Trophoblast cell (in vitro differentiated cells and primary cell): Measurements from ENCODE around the gene C2CD4D.

Source experiments
- DNase-seq, 2 donors: peaks; one replicate each; pipeline ENCODE4 v3.0.0-alpha.2; 2016
- H2AFZ ChIP-seq: 2 replicates; pipeline ENCODE4 v1.6.1; 2013; ENCODE audit warnings: low read length, moderate library complexity, mild to moderate bottlenecking; ENCODE audit not compliant: insufficient read depth, poor library complexity
- H2AK5ac ChIP-seq: 2 replicates; pipeline ENCODE4 v1.6.1; 2013; ENCODE audit warnings: mild to moderate bottlenecking, low read length
- H2BK120ac ChIP-seq: 2 replicates; pipeline ENCODE4 v1.6.1; 2013; ENCODE audit warnings: low read length, mild to moderate bottlenecking, moderate library complexity; ENCODE audit not compliant: insufficient read depth, poor library complexity
- H2BK12ac ChIP-seq: 2 replicates; pipeline ENCODE4 v1.6.1; 2013; ENCODE audit warnings: mild to moderate bottlenecking, low read length, moderate library complexity
- H2BK5ac ChIP-seq: 2 replicates; pipeline ENCODE4 v1.6.1; 2013; ENCODE audit warnings: low read length, low read depth, moderate library complexity, mild to moderate bottlenecking; ENCODE audit not compliant: poor library complexity
- H3K14ac ChIP-seq: 2 replicates; pipeline ENCODE4 v1.6.1; 2013; ENCODE audit warnings: mild to moderate bottlenecking, low read length
- H3K18ac ChIP-seq: 2 replicates; pipeline ENCODE4 v1.6.1; 2013; ENCODE audit warnings: mild to moderate bottlenecking, low read length
- H3K23ac ChIP-seq: 2 replicates; pipeline ENCODE4 v1.6.1; 2013; ENCODE audit warnings: low read length
- H3K27ac ChIP-seq: 2 replicates; pipeline ENCODE4 v1.5.1; 2013; ENCODE audit warnings: low read depth, mild to moderate bottlenecking, inconsistent platforms, low read length, moderate library complexity
- H3K27me3 ChIP-seq: 2 replicates; pipeline ENCODE4 v1.6.1; 2013; ENCODE audit warnings: inconsistent platforms, mild to moderate bottlenecking, low read length, moderate library complexity; ENCODE audit not compliant: insufficient read depth
- H3K36me3 ChIP-seq, 2 experiments: 1 replicate in 1 of 2; 2 replicates in 1 of 2; pipeline ENCODE4 v1.6.1; 2013; ENCODE audit warnings: low read length in 2 of 2, mild to moderate bottlenecking in 2 of 2, moderate library complexity in 1 of 2; ENCODE audit not compliant: insufficient read depth in 2 of 2, control insufficient read depth in 1 of 2
- H3K4ac ChIP-seq: 2 replicates; pipeline ENCODE4 v1.6.1; 2013; ENCODE audit warnings: low read depth, mild to moderate bottlenecking, low read length, moderate library complexity
- H3K4me1 ChIP-seq, 2 experiments: 1 replicate in 1 of 2; 2 replicates in 1 of 2; pipeline ENCODE4 v1.6.1; 2013; ENCODE audit warnings: low read length in 2 of 2, mild to moderate bottlenecking in 2 of 2, moderate library complexity in 1 of 2; ENCODE audit not compliant: insufficient read depth in 2 of 2, control insufficient read depth in 1 of 2
- H3K4me2 ChIP-seq: 2 replicates; pipeline ENCODE4 v1.6.1; 2013; ENCODE audit warnings: inconsistent platforms, mild to moderate bottlenecking, low read length, moderate library complexity
- H3K4me3 ChIP-seq: 2 replicates; pipeline ENCODE4 v1.5.1; 2013; ENCODE audit warnings: mild to moderate bottlenecking, low read depth, low read length, inconsistent platforms
- H3K79me1 ChIP-seq: one replicate; pipeline ENCODE4 v1.6.1; 2013; ENCODE audit warnings: low read length
- H3K79me2 ChIP-seq: 2 replicates; pipeline ENCODE4 v1.6.1; 2013; ENCODE audit warnings: low read length, mild to moderate bottlenecking; ENCODE audit not compliant: control insufficient read depth, insufficient read depth, poor library complexity
- H3K9ac ChIP-seq: 2 replicates; pipeline ENCODE4 v1.6.1; 2013; ENCODE audit warnings: mild to moderate bottlenecking, low read length
- H3K9me3 ChIP-seq: 2 replicates; pipeline ENCODE4 v1.6.1; 2013; ENCODE audit warnings: low read depth, mild to moderate bottlenecking, control low read depth, inconsistent platforms, low read length; ENCODE audit not compliant: insufficient read depth
- H4K12ac ChIP-seq: 2 replicates; pipeline ENCODE4 v1.6.1; 2013; ENCODE audit warnings: low read depth, mild to moderate bottlenecking, low read length, moderate library complexity
- H4K8ac ChIP-seq: 2 replicates; pipeline ENCODE4 v1.6.1; 2013; ENCODE audit warnings: low read depth, mild to moderate bottlenecking, low read length, moderate library complexity
- H4K91ac ChIP-seq: one replicate; pipeline ENCODE4 v1.6.1; 2013; ENCODE audit warnings: low read depth, mild to moderate bottlenecking, low read length, moderate library complexity
- WGBS: extraction: QIAGEN DNeasy Blood & Tissue Kit; methylation state at CpG from one replicate; pipeline ENCODE4 v1.1.7; 2013; ENCODE audit warnings: missing lambda C conversion rate; ENCODE audit not compliant: insufficient read length, insufficient coverage; ENCODE audit errors: extremely low coverage; 5-methylcytosine and 5-hydroxymethylcytosine counted together

C2CD4D gene

GRCh38 chr1:151819227-151819835, 20.3 kb downstream of the C2CD4D start:
- Histone ChIP-seq H3K4me1 (peaks cover 4 to 5% of the 10 kb centered on the region in 2 experiments), H3K18ac (no peak overlapping the region), H4K12ac (no peak overlapping the region), H2BK120ac (no peak overlapping the region), H2AFZ (no peak overlapping the region), H3K27me3 (no peaks in the 10 kb centered on the region), H3K4me3 (no peak overlapping the region), H3K36me3 (no peaks in the 10 kb centered on the region), H3K23ac (no peak overlapping the region), H3K4ac (no peak overlapping the region), H3K14ac (no peak overlapping the region), H3K79me1 (no peaks in the 10 kb centered on the region), H4K91ac (no peak overlapping the region), H4K8ac (no peak overlapping the region), H2BK12ac (no peak overlapping the region), H3K79me2 (no peaks in the 10 kb centered on the region), H3K4me2 (no peak overlapping the region), H2BK5ac (no peak overlapping the region), H3K9me3 (no peaks in the 10 kb centered on the region), H3K9ac (no peak overlapping the region), H3K27ac (no peak overlapping the region), H2AK5ac (no peak overlapping the region)
- no peak for DNase-seq
- WGBS: no CpG with 5 or more reads among the region's 12 CpGs

- H3K79me2 ChIP-seq: no peaks in the 10 kb centered on the region
- no peak overlapping the region for H4K8ac ChIP-seq
- no peak overlapping the region for H3K4me2 ChIP-seq
- H3K9ac ChIP-seq: no peak overlapping the region
- no peak overlapping the region for H2AK5ac ChIP-seq
- no peak overlapping the region for H2BK5ac ChIP-seq
- H3K79me1 ChIP-seq: no peaks in the 10 kb centered on the region
- WGBS: no CpG with 5 or more reads among the region's 7 CpGs
- no peak for DNase-seq
- no peaks in the 10 kb centered on the region for H3K9me3 ChIP-seq
- no peak overlapping the region for H2AFZ ChIP-seq
- no peaks in the 10 kb centered on the region for H3K27me3 ChIP-seq
- peaks cover 0 to under 1% of the 10 kb centered on the region in 2 experiments for H3K4me1 ChIP-seq
- H4K12ac ChIP-seq: no peak overlapping the region
- H3K27ac ChIP-seq: no peak overlapping the region
- H2BK12ac ChIP-seq: no peak overlapping the region
- no peaks in the 10 kb centered on the region for H3K36me3 ChIP-seq
- H3K4ac ChIP-seq: no peak overlapping the region
- no peak overlapping the region for H4K91ac ChIP-seq
- no peak overlapping the region for H3K4me3 ChIP-seq
- H3K23ac ChIP-seq: no peak overlapping the region
- H3K18ac ChIP-seq: no peak overlapping the region
- H2BK120ac ChIP-seq: no peak overlapping the region
- no peak overlapping the region for H3K14ac ChIP-seq
Observed at GRCh38 chr1:151817353-151817730, 22.3 kb downstream of the C2CD4D start.

- Histone ChIP-seq H3K36me3 (no peaks in the 10 kb centered on the region), H3K18ac (no peak overlapping the region), H3K79me2 (no peaks in the 10 kb centered on the region), H3K27me3 (no peaks in the 10 kb centered on the region), H3K4me1 (no peaks in the 10 kb centered on the region), H3K4me2 (no peak overlapping the region), H2AFZ (no peak overlapping the region), H3K79me1 (no peaks in the 10 kb centered on the region), H3K14ac (no peak overlapping the region), H3K9ac (no peak overlapping the region), H3K27ac (no peak overlapping the region), H3K4me3 (no peak overlapping the region), H2BK120ac (no peak overlapping the region), H3K4ac (no peak overlapping the region), H4K8ac (no peak overlapping the region), H4K91ac (no peak overlapping the region), H3K9me3 (no peaks in the 10 kb centered on the region), H4K12ac (no peak overlapping the region), H2BK12ac (no peak overlapping the region), H2BK5ac (no peak overlapping the region), H2AK5ac (no peak overlapping the region), H3K23ac (no peak overlapping the region)
- DNase-seq: no peak
- no CpG with 5 or more reads among the region's 26 CpGs for WGBS
Observed at GRCh38 chr1:151816548-151817352, 22.9 kb downstream of the C2CD4D start.

- H4K12ac ChIP-seq: no peak overlapping the region
- H3K18ac ChIP-seq: no peak overlapping the region
- H3K36me3 ChIP-seq: no peaks in the 10 kb centered on the region
- no peak overlapping the region for H2AFZ ChIP-seq
- H3K14ac ChIP-seq: no peak overlapping the region
- no peak overlapping the region for H2BK120ac ChIP-seq
- H3K27me3 ChIP-seq: no peaks in the 10 kb centered on the region
- no peak overlapping the region for H3K4ac ChIP-seq
- H4K91ac ChIP-seq: no peak overlapping the region
- no peak for DNase-seq
- H3K79me2 ChIP-seq: no peaks in the 10 kb centered on the region
- H4K8ac ChIP-seq: no peak overlapping the region
- H3K4me1 ChIP-seq: no peaks in the 10 kb centered on the region
- no peak overlapping the region for H2BK5ac ChIP-seq
- H3K4me2 ChIP-seq: no peak overlapping the region
- H3K27ac ChIP-seq: no peak overlapping the region
- no peaks in the 10 kb centered on the region for H3K79me1 ChIP-seq
- H2BK12ac ChIP-seq: no peak overlapping the region
- no peak overlapping the region for H3K4me3 ChIP-seq
- WGBS: no CpG with 5 or more reads among the region's 12 CpGs
- no peak overlapping the region for H3K23ac ChIP-seq
- no peaks in the 10 kb centered on the region for H3K9me3 ChIP-seq
- H3K9ac ChIP-seq: no peak overlapping the region
- no peak overlapping the region for H2AK5ac ChIP-seq
Observed at GRCh38 chr1:151815716-151816327, 23.8 kb downstream of the C2CD4D start.
